Neutrophil (primary cell): ENCODE measurements around the gene MAPK11.

Experiments
- H3K27ac ChIP-seq: fragments of 200-600 bp; sonication (generic); 2 replicates; pipeline ENCODE4 v1.5.1; 2016; ENCODE audit warnings: mild to moderate bottlenecking, moderate library complexity
- H3K27me3 ChIP-seq: fragments of 200-600 bp; sonication (generic); 2 replicates; pipeline ENCODE4 v1.6.0; 2016; ENCODE audit warnings: mild to moderate bottlenecking
- H3K36me3 ChIP-seq: fragments of 200-600 bp; sonication (generic); 2 replicates; pipeline ENCODE4 v1.5.1; 2017
- H3K4me1 ChIP-seq, 2 experiments: fragments of 200-600 bp in 1 of 2; sonication (generic) in 1 of 2; 1 replicate in 1 of 2; 2 replicates in 1 of 2; pipeline versions ENCODE4 v1.5.1 to v1.6.1; 2013 to 2016; ENCODE audit warnings: low read depth in 1 of 2, low read length in 1 of 2, mild to moderate bottlenecking in 1 of 2, moderate library complexity in 1 of 2; ENCODE audit not compliant: control insufficient read depth in 1 of 2, insufficient read depth in 1 of 2
- H3K4me3 ChIP-seq, 2 experiments: fragments of 200-600 bp in 1 of 2; sonication (generic) in 1 of 2; 1 replicate in 1 of 2; 2 replicates in 1 of 2; pipeline ENCODE4 v1.5.1; 2013 to 2016; ENCODE audit warnings: low read depth in 1 of 2, low read length in 1 of 2, mild to moderate bottlenecking in 1 of 2, moderate library complexity in 1 of 2
- H3K9me3 ChIP-seq: fragments of 200-600 bp; sonication (generic); 2 replicates; pipeline ENCODE4 v1.5.1; 2016
- TF ChIP-seq, protein P1 (sequence below): fragments of 200-600 bp; sonication (generic); IDR thresholded peaks from 2 replicates; pipeline ENCODE4 v1.5.1; 2016; ENCODE audit warnings: antibody characterized with exemption

The MAPK11 gene

DNA sequence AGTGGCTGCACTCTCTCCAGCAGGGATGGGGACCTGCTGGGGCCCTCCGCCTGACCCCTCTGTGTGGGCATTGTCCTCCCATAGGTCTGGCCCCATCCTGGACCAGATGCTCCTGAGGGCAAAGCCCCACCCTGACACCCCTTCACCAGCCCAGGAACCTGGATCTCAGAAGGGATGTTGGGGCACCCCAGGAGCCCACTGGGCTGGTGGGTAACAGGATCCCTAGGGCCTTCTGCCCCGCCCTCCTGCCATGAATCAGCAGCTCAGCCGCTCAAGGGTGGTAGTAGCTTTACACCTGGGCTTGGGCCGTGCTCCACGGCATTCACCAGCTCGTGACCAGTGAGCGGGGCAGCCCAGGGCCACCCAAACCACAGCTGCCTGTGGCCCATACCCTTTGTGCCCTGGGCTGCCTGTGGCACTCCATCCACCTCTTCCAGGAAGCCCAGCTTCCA lies 7.7 kb downstream of the MAPK11 start:
- no peak overlapping the region for H3K4me3 ChIP-seq
- H3K27me3 ChIP-seq = peaks cover 96% of the 10 kb centered on the region
- H3K4me1 ChIP-seq = peaks cover 0 to 4% of the 10 kb centered on the region in 2 experiments
- TF ChIP-seq, protein P1, sequence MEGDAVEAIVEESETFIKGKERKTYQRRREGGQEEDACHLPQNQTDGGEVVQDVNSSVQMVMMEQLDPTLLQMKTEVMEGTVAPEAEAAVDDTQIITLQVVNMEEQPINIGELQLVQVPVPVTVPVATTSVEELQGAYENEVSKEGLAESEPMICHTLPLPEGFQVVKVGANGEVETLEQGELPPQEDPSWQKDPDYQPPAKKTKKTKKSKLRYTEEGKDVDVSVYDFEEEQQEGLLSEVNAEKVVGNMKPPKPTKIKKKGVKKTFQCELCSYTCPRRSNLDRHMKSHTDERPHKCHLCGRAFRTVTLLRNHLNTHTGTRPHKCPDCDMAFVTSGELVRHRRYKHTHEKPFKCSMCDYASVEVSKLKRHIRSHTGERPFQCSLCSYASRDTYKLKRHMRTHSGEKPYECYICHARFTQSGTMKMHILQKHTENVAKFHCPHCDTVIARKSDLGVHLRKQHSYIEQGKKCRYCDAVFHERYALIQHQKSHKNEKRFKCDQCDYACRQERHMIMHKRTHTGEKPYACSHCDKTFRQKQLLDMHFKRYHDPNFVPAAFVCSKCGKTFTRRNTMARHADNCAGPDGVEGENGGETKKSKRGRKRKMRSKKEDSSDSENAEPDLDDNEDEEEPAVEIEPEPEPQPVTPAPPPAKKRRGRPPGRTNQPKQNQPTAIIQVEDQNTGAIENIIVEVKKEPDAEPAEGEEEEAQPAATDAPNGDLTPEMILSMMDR = no peak
- H3K27ac ChIP-seq = no peak overlapping the region
- H3K9me3 ChIP-seq = no peaks in the 10 kb centered on the region
- no peaks in the 10 kb centered on the region for H3K36me3 ChIP-seq

DNA sequence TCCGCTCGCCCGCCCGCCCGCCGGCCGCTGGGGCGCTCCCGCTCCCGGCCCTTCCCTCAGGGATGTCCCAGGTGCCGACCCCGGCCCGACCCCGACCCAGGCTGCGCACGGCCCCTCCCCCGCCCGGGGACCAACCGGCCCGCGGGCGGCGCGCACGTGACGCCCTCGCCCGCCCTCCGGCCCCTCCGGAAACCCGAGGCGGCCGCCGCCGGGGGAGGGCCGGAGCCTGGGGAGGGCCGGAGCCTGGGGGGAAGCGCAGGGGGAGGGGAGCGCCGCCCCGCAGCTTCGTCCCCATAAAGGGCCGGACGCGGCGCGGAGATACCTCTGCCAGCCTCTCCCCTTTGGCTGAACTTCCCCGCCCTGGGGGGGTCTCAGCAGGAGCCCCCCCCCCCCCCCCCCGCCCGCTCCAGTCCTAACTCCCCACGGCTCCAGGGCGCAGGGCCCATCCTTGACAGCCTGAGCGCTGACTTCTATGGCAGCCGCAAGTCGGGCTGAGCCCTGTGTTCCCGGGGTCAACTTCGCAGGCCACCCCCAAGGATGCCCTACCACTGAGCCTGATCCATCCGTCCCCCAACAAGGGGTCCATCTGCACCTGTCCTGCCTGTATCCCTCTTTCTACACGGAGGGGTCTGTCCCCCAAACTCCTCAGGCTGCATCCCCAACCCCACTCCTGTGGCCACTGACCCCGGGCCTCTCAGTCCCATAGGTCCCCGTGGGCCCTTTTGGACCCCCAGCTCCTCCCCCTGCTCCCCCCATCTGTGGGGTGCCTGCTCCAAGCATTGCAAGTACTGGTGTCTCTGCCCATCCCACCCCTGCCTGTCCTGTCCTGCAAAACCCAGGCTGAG lies 8.3 kb downstream of the MAPK11 start, which contains the start of gene MAPK12:
Gene MAPK12 (minus strand): TSS at position 69 of the 845 bp plus-strand sequence. CDS start 174 bp downstream, outside the sequence.
- Histone ChIP-seq H3K27ac (no peak within 1 kb of the TSS), H3K27me3 (peaks cover 89% of the 10 kb centered on the region)
- TF ChIP-seq, protein P1 = no peak

DNA sequence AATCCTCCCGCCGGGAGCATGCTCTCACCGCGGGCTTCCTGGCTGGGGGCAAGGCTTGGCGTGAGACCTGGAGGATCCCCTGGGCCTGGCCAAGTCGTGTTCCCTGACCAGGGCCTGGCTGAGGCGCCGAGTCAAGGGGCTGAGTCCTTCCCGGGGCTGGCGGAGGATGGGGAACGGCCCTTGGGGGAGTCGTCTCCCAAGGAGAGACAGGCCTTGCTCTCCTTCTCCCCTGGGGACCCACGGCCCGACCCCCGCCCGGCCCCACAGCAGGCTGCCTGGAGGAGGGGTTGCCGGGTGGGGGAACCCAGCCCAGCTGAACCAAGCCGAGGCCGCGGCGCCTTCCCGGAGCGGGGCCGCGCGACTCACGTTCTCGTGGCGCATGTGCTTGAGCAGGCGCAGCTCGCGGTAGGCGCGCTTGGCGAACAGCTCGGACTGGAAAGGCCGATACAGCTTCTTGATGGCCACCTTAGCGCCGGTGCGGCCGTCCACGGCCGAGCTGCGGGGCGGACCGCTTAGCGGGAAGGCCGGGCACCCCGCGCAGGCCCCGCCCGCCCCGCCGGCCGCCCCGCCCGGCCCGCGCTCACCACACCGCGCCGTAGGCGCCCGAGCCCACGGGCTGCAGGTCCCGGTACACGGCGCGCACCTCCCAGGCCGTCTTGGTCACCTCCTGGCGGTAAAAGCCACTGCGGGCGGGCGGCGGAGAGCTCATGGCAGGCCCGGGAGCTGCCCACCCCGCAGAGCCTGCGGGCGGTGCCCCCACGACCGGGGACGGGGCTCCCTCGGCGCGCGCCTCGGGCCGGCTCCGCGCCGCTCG lies 9.2 kb downstream of the MAPK11 start:
- Histone ChIP-seq H3K27me3 (peaks cover 81% of the 10 kb centered on the region), H3K27ac (no peak overlapping the region), H3K36me3 (no peaks in the 10 kb centered on the region), H3K4me1 (peaks cover 0 to 4% of the 10 kb centered on the region in 2 experiments), H3K9me3 (no peaks in the 10 kb centered on the region), H3K4me3 (no peak overlapping the region)
- TF ChIP-seq, protein P1 = no peak

More for the DNA sequence above, 8.3 kb downstream of the MAPK11 start, which contains the start of gene MAPK12:
- Histone ChIP-seq H3K9me3 (no peaks in the 10 kb centered on the region), H3K4me1 (peaks cover 0 to 4% of the 10 kb centered on the region in 2 experiments), H3K4me3 (no peak within 1 kb of the TSS), H3K36me3 (no peaks in the 10 kb centered on the region)

DNA sequence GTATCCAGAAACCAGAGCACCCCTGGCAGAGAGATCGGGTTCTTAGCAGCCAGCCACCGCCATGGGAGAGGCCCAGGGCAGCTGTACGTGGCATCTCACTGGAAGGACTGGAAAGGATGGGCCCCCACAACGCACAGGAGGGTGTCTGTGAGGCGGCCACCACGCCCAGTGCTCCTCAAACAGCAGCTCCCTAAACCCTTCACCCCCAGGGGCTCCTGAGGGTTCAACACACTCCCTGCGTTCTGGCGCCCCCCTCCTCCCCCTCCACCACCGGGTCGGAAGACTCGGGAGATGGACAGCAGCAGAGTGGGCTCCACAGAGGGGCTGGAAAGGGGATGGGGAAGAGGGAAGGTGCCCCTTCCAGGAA lies 9.8 kb downstream of the MAPK11 start:
- TF ChIP-seq, protein P1 = no peak
- Histone ChIP-seq H3K4me3 (no peak overlapping the region), H3K27me3 (peaks cover 75% of the 10 kb centered on the region), H3K4me1 (peaks cover 0 to 4% of the 10 kb centered on the region in 2 experiments), H3K27ac (no peak overlapping the region), H3K36me3 (no peaks in the 10 kb centered on the region), H3K9me3 (no peaks in the 10 kb centered on the region)

DNA sequence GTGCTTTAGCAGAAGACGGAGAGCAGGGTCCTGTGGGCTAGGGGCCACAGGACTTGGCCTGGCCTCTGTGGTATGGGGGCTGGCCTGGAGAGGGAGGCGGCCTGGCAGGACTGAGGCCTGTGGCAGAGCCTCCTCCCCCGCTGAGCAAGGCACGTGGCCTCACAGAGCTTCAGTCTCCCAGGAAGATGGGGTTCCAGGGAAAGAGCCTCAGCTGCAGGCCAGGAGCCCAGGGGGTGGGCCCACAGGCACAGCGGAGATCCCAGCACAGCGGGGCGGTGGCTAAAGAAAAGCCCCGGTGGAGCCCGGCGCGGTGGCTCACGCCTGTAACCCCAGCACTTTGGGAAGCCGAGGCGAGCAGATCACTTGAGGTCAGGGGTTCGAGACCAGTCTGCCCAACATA lies 10.9 kb downstream of the MAPK11 start:
- H3K27me3 ChIP-seq = peaks cover 64% of the 10 kb centered on the region
- no peaks in the 10 kb centered on the region for H3K36me3 ChIP-seq
- no peak overlapping the region for H3K27ac ChIP-seq
- TF ChIP-seq, protein P1 = no peak
- no peak overlapping the region for H3K4me3 ChIP-seq
- peaks cover 0 to 4% of the 10 kb centered on the region in 2 experiments for H3K4me1 ChIP-seq
- H3K9me3 ChIP-seq = no peaks in the 10 kb centered on the region
